ENCODE data around the gene ZMYM2. TPM values are rescaled to one million over a fixed set of nuclear protein-coding genes. Genes with fewer than 3 reads are reported as not detected.

Gene ZMYM2
- total RNA-seq, 1 experiment from 2014 or later: 35.3 TPM

DNA sequence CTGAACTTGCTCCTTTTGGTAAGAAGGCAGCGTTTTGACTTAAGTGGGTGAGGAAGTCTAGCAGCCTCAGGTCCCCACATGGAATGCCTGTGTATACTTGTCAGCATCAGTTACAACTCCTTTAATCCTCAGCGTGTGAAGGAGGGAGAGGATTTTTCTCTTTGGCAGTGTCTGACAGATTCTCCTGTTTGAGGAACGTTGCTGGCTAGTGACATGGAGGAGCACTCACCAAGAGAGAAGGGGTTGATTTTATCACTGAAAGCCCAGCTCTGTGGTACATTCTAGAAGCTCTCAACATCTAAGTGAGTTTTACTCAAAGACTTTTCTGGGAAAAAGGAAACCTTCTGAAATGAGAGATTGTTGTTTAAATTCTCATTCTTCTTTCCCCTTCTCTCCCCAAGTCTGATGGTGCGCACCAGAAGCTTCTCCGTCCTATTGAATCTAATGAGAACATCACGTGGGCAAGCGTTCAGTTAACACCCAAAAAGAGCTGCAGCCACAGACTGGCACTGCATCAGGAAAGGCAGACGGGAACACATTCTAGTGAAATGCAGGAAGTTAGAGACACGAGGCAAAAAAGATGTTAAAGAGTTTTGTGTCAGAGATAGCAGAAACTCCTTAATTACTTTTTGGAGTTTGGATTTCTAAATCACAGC, 144.1 kb downstream of the ZMYM2 start:
- no peak for DNase-seq (ENCODE audit: low spot score)

DNA sequence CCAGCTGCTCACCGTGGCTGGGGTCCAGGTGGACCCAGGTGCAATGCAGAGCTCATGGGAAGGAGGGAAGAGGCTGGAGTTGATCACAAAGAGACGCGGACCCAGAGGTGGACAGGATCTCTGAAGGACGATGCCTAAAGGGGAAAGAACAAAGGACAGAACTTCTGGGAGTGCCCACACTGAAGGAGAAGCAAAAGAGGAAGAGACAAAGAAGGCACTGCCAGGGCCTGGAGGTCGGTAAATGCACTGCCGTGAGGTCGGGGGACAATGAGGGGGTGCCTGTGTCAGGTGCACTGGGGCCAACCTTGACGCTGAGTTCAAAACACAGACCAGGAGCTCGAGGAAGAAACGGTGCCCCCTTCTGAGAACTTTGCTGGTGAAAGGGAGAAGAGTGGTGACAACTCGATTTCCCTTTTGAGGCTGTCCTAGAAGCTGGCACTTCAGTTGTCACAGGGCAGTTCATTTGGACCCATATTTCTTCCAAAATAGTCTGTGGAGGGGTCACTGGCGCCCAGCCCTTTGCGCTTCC, 146.7 kb downstream of the ZMYM2 start:
- no peak for DNase-seq (ENCODE audit: low spot score)

DNA sequence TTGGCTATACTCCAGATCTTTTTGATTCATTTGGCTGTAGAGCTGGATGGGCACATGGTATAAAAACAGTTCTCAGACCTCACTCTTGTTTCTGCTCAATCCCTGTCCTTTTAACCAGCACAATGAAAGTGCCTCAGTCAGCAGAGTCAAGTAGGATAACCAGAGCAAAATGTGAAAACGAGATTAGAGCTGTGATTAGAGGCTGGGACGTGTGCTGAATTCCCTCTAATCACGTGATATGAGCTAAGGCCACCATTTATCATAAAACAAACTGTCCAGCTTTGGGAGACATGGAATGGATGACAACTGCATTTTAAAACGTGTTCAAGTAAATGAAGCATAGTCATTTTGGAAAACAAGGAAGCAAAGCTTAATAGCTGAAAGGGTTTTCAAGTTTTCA, 148.2 kb downstream of the ZMYM2 start:
- DNase-seq (ENCODE audit: low spot score): no peak

DNA sequence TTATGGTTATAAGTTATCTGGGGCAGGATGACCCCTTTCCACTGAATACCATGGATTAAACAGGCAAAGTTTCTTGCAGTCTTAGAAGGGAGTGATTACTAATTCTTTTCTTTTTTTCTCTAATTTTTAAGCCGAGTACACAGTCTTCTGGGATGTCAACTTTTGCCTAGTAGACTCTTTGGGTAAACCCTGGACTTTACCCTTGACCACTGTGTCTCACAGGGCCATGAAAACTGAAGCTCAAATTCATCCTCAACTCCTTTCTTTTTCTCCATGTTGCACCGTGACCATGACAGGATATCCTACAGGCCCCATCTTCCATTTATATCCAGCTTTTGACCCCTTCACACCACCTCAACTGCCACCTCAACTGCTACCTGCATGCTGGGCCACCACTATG, 150.5 kb downstream of the ZMYM2 start:
- no peak for DNase-seq (ENCODE audit: low spot score)

- no peak for DNase-seq (ENCODE audit: low spot score)
These were observed 155.6 kb downstream of the ZMYM2 start for GRCh38 chr13:20114066-20114610.

- no peak for DNase-seq (ENCODE audit: low spot score)
These were observed 157.7 kb downstream of the ZMYM2 start for GRCh38 chr13:20116213-20116612.

- DNase-seq (ENCODE audit: low spot score): peak; percentile 79
These were observed 160.0 kb downstream of the ZMYM2 start for GRCh38 chr13:20118268-20119140.

DNA sequence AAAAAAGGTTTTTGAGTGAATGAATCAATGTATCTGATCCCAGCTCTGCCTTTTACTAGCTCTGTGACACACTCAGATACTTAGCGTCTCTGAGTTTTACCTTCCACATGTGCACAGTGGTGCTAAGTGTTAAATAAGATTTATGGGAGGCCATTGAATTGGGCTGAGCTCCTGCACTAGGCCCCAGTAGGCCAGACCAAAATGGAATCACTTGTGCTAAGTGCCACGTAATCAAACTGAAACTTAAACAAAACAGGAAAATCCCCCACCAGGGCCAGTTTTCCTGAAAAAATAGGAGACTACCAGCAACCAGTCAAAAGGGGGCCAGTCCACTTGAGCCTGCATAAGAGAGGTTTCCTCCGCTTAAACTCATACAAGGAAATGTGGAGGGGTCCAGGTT, 161.4 kb downstream of the ZMYM2 start:
- no peak for DNase-seq (ENCODE audit: low spot score)

DNA sequence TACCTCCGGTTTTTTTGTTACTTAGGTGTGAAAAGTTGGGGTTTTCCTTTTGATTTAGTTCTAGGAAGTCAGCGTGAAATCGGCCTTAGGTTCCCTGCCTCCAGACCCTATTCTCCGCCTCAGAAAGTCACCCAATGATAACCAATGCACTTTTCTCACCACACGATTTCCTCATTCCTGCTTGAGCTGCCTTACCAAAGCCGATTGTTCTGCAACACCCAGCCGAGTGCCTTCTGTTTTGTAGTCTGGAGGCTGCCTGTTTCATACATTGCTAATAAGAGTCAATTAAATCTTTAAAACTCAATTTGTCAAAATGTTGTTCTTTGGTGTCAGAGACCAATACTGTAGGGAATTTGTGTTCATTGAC, 162.6 kb downstream of the ZMYM2 start:
- DNase-seq (ENCODE audit: low spot score): peak; percentile 83

GRCh38 chr13:20124303-20124702, 165.8 kb downstream of the ZMYM2 start:
- no peak for DNase-seq (ENCODE audit: low spot score)

DNA sequence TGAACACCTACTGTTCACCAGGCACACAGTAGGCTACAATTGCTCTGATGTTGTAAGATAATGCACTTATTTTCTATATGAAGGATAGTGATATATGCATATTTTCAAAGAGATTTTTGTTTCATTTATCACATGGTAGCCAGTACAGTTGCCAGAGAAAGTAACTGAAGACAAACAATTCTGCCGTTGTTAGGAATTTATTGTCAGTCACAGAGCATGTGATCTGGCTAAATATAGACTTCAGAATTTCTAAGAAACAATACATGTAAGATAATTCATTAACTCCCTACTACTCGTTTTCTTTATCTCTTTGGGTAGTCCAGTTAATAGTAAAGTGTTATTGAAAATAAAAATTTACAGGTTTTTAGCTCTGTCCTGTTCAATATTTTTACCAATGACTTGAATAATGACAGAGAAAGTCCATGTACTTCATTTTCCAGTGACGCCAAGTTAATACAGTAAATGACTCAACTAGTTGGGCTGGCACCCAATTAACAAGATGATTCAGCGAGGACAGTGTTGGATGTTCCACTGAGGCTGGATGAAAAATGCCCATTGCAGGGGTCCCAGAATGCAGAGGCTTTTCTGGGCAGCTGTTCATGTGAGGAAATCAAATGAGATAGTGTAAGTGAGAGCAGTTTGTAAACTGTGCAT, 166.7 kb downstream of the ZMYM2 start:
- peak; percentile 36 for DNase-seq (ENCODE audit: low spot score)

- no peak for DNase-seq (ENCODE audit: low spot score)
These were observed 167.2 kb downstream of the ZMYM2 start for GRCh38 chr13:20125783-20126165.

DNA sequence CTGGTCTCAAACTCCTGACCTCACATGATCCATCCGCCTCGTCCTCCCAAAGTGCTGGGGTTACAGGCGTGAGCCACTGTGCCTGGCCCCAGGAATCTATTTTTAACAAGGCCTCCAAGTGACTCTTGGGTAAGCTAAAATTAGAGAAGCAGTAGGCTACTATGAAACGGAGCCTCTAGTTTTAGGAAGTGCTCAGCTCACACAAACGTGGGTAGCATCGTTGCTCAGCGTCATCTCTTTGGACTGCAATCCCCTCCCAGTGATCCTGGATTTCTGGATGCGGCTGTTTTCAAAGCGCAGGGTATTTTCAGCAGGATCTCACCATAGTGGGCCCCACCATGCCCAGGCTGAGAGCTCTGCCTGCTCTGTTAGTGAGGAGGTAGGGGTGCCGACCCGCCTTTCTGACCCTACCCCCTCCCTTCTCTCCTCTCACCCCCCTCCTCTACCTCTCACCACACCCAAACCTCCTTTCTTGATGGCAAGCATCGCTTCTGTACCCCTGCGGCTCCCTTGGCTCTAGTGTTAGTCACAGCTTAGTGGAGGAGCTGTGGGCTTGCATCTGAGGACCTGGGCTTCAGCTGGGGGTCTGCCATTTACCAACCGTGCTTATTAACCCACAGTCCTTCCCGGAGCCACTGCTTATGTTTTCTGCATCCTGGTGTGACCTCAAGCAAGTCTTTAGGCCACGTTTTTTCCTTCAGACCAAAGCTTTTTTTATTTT, 168.2 kb downstream of the ZMYM2 start:
- DNase-seq (ENCODE audit: low spot score): no peak

DNA sequence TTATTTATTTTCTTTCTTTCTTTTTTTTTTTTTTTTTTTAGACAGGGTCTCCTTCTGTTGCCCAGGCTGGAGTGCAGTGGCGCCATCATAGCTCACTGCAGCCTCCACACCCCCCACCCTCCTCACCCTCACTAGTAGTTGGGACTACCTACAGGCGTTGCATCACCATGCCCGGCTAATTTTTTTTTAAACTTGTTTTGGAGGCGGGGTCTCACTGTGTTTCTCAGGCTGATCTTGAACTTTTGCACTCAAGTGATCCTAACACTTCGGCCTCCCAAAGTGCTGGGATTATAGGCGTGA, 168.7 kb downstream of the ZMYM2 start:
- DNase-seq (ENCODE audit: low spot score): no peak

- peak; percentile 87 for DNase-seq (ENCODE audit: low spot score)
These were observed 169.3 kb downstream of the ZMYM2 start for GRCh38 chr13:20127562-20128458.

DNA sequence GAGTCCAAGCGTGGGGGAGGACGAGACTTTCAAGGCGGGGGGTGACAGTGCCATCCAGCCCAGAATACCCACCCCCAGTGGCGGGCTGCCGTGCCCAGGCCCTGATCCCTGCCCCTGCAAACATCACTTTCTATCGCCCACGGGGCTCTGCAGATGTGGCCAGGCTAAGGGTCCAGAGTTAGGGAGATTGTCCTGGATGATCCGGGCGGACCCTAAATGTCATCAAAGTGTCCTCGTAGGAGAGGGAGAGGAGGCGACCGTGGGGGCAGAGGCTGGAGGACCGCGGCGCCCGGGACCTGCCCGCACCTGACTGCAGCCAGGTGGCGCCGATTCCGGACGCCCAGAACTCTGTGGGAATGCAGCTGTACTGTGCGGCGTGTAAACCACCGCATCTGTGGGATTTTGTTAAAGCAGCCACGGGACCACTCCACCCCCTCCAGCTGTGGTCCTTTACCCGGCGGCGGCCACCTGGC, 170.0 kb downstream of the ZMYM2 start:
- DNase-seq (ENCODE audit: low spot score): peak; percentile 75

GRCh38 chr13:20129076-20129475, 170.5 kb downstream of the ZMYM2 start:
- no peak for DNase-seq (ENCODE audit: low spot score)

GRCh38 chr13:20130012-20130411, 171.5 kb downstream of the ZMYM2 start:
- DNase-seq (ENCODE audit: low spot score): no peak

GRCh38 chr13:20130652-20131051, 172.1 kb downstream of the ZMYM2 start:
- no peak for DNase-seq (ENCODE audit: low spot score)

DNA sequence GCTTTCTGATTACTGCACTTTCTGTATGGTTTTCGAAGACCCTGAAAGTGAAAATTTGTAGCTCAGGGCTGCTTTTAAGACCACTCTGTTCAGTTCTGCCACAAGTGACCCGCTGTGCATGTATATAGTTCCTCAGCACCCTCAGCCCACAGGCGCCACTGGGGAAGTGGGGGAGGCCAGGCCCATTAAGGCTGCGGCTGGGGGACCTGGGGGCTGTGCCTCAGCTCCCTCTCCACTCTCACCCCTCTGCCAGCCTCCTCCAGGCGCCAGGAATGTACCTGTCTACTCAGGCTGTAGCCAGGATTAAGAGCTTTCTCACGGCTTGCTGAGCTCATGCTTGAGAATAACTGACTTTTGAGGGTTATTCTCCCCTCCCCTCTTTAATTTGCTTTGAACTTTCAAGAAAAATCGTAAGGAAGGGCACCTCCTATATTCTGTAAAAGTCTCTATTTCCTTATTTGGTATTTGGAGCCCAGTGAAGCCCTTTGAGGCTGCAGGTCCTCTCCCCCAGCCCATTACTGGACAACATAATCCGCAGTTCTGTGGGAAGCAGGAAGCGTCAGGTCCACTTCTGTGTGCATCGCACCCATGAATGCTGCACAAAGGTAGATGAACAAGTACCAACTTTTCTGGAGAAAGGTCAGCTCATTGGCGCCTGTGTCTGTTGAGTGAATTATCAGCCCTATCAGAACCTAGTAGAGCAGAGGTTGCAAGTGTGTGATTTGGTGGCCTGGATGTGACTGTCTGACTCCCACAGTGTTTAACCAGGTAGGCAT, 172.7 kb downstream of the ZMYM2 start:
- DNase-seq (ENCODE audit: low spot score): no peak

Data from HT-29 (cell line).